Keratinocyte (primary cell): ENCODE data around the gene EHMT1. TPM values are rescaled to one million over a fixed set of nuclear protein-coding genes. Genes with fewer than 3 reads are reported as not detected.

ENCODE experiments used
- DNase-seq: peaks from one replicate; pipeline ENCODE4 v3.0.0-alpha.2; 2011; ENCODE audit warnings: low read depth, missing footprints, low spot score
- FAIRE-seq: peaks from 2 replicates; lab custom pipeline; 2011; peaks lifted over from hg19 to GRCh38; lab: Jason Lieb, UNC
- H2AFZ ChIP-seq: 2 replicates; pipeline ENCODE4 v1.6.0; 2012; ENCODE audit warnings: low read length, control low read depth, inconsistent platforms; ENCODE audit not compliant: control insufficient read depth
- H3K27ac ChIP-seq: 2 replicates; pipeline ENCODE4 v1.5.1; 2011; ENCODE audit warnings: low read length; ENCODE audit not compliant: control insufficient read depth, insufficient read depth
- H3K27me3 ChIP-seq: 3 replicates; pipeline ENCODE4 v1.6.0; 2011; ENCODE audit warnings: low read length; ENCODE audit not compliant: control insufficient read depth, insufficient read depth; ENCODE audit errors: extremely low read depth
- H3K36me3 ChIP-seq, 2 experiments: 2 replicates in 1 of 2; 3 replicates in 1 of 2; pipeline ENCODE4 v1.5.1; 2011; ENCODE audit warnings: low read length in 2 of 2, mild to moderate bottlenecking in 1 of 2; ENCODE audit not compliant: control insufficient read depth in 2 of 2, insufficient read depth in 2 of 2; ENCODE audit errors: extremely low read depth in 1 of 2
- H3K4me1 ChIP-seq: 3 replicates; pipeline ENCODE4 v1.5.1; 2011; ENCODE audit warnings: low read length; ENCODE audit not compliant: control insufficient read depth, insufficient read depth; ENCODE audit errors: extremely low read depth
- H3K4me2 ChIP-seq: 3 replicates; pipeline ENCODE4 v1.6.0; 2011; ENCODE audit warnings: low read depth, low read length; ENCODE audit not compliant: control insufficient read depth, insufficient read depth; ENCODE audit errors: extremely low read depth
- H3K4me3 ChIP-seq, 3 experiments: fragments of 200-600 bp in 1 of 3; sonication (generic) in 1 of 3; 2 replicates in 2 of 3; 3 replicates in 1 of 3; pipeline ENCODE4 v1.5.1; 2011 to 2016; ENCODE audit warnings: low read length in 3 of 3, mild to moderate bottlenecking in 3 of 3, control low read depth in 2 of 3, inconsistent platforms in 1 of 3, low read depth in 1 of 3, mixed read lengths in 1 of 3, mixed run types in 1 of 3, moderate library complexity in 1 of 3; ENCODE audit not compliant: control insufficient read depth in 2 of 3, insufficient read depth in 2 of 3; ENCODE audit errors: extremely low read depth in 1 of 3
- H3K79me2 ChIP-seq: 2 replicates; pipeline ENCODE4 v1.6.0; 2012; ENCODE audit warnings: low read length; ENCODE audit not compliant: control insufficient read depth, insufficient read depth
- H3K9ac ChIP-seq: 3 replicates; pipeline ENCODE4 v1.6.0; 2011; ENCODE audit warnings: low read length; ENCODE audit not compliant: control insufficient read depth, insufficient read depth; ENCODE audit errors: extremely low read depth
- H3K9me1 ChIP-seq: 3 replicates; pipeline ENCODE4 v1.6.0; 2011; ENCODE audit warnings: low read length; ENCODE audit not compliant: control insufficient read depth, insufficient read depth; ENCODE audit errors: extremely low read depth
- H3K9me3 ChIP-seq: 2 replicates; pipeline ENCODE4 v1.5.1; 2012; ENCODE audit warnings: low read depth, low read length; ENCODE audit not compliant: control insufficient read depth
- H4K20me1 ChIP-seq: 3 replicates; pipeline ENCODE4 v1.6.0; 2011; ENCODE audit warnings: low read length; ENCODE audit not compliant: control insufficient read depth, insufficient read depth; ENCODE audit errors: extremely low read depth
- EZH2 ChIP-seq: IDR thresholded peaks from one replicate; pipeline ENCODE4 v1.6.1; 2012; ENCODE audit warnings: inconsistent platforms, mild to moderate bottlenecking, low read length, moderate library complexity
- dilution Hi-C: fragments of 300-500 bp; cut with MboI; formaldehyde crosslinking; loops from one replicate; pipeline ENCODE4 v1.7.0; 2020; ENCODE audit warnings: low sequenced_read_pairs; ENCODE audit not compliant: extremely low pct_ligation_motif_present
- polyA plus RNA-seq, 5 experiments: library from polyadenylated mRNA; depleted of rRNA in 3 of 5; stranded (reverse) in 3 of 5; stranded (forward) in 1 of 5; unstranded in 1 of 5; fragments of >200 nt; gene quantifications; 1 replicate in 1 of 5; 2 replicates in 3 of 5; 3 replicates in 1 of 5; pipeline versions ENCODE4 v1.2.1 to v1.2.3, GENCODE V29; 2011 to 2012; ENCODE audit warnings: missing spikeins in 2 of 5, low read depth in 1 of 5, low replicate concordance in 1 of 5
- TF ChIP-seq, protein P1 (sequence below), 3 experiments: IDR thresholded peaks in 1 of 3; conservative IDR thresholded peaks in 1 of 3; optimal IDR thresholded peaks in 1 of 3; 2 replicates in 2 of 3; 3 replicates in 1 of 3; pipeline versions ENCODE3 to v1.5.1; 2011; ENCODE audit warnings: low read length in 3 of 3, mild to moderate bottlenecking in 3 of 3, moderate library complexity in 2 of 3, control low read depth in 1 of 3, inconsistent platforms in 1 of 3; ENCODE audit not compliant: insufficient read depth in 2 of 3; ENCODE audit errors: extremely low read depth in 1 of 3

The EHMT1 gene
- polyA plus RNA-seq, 1 donor (not counting 4 experiments of a cell fraction or from before 2014, with no cell fraction given), result 25.9 TPM

DNA sequence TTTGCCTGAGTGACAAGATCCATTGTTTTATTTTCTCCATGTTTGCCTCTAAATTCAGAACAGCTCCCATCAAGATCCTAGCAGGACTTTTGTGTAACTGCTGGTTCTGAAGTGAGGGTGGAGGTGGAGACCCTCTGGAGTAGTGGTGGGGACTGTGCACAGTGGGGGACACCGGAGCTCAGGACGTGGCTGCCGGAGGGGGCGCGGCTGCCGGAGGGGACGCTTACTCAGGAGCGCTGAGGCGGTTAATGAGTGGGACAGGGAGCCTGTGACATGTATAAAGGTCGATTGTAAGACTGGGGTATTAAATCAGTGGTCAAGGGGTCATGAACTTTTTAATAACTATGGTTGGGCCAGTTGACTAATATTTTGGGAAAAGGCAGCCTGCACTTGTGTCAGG lies 131.8 kb downstream of the EHMT1 start:
- Histone ChIP-seq H3K9me1 (no peaks in the 10 kb centered on the region), H3K9me3 (no peaks in the 10 kb centered on the region), H3K27me3 (no peaks in the 10 kb centered on the region), H3K79me2 (peaks cover 5% of the 10 kb centered on the region), H3K4me2 (no peak overlapping the region), H4K20me1 (no peaks in the 10 kb centered on the region), H3K9ac (no peak overlapping the region), H3K36me3 (peaks cover 17 to 26% of the 10 kb centered on the region in 2 experiments), H3K4me3 (no peak overlapping the region), H3K4me1 (no peaks in the 10 kb centered on the region), H2AFZ (no peak overlapping the region), H3K27ac (no peak overlapping the region)
- no peak for TF ChIP-seq EZH2
- TF ChIP-seq, protein P1, sequence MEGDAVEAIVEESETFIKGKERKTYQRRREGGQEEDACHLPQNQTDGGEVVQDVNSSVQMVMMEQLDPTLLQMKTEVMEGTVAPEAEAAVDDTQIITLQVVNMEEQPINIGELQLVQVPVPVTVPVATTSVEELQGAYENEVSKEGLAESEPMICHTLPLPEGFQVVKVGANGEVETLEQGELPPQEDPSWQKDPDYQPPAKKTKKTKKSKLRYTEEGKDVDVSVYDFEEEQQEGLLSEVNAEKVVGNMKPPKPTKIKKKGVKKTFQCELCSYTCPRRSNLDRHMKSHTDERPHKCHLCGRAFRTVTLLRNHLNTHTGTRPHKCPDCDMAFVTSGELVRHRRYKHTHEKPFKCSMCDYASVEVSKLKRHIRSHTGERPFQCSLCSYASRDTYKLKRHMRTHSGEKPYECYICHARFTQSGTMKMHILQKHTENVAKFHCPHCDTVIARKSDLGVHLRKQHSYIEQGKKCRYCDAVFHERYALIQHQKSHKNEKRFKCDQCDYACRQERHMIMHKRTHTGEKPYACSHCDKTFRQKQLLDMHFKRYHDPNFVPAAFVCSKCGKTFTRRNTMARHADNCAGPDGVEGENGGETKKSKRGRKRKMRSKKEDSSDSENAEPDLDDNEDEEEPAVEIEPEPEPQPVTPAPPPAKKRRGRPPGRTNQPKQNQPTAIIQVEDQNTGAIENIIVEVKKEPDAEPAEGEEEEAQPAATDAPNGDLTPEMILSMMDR (optimal IDR thresholded peaks at IDR 0.05 in 1 of 3, IDR thresholded peaks at IDR 0.05 in 1 of 3, conservative IDR thresholded peaks at IDR 0.05 in 1 of 3; ENCODE audit: extremely low read depth in 1 of 3, insufficient read depth in 2 of 3, low read length in 3 of 3), result no peak
- dilution Hi-C loops, result no loop called here
- FAIRE-seq (no peak), DNase-seq (no peak)

DNA sequence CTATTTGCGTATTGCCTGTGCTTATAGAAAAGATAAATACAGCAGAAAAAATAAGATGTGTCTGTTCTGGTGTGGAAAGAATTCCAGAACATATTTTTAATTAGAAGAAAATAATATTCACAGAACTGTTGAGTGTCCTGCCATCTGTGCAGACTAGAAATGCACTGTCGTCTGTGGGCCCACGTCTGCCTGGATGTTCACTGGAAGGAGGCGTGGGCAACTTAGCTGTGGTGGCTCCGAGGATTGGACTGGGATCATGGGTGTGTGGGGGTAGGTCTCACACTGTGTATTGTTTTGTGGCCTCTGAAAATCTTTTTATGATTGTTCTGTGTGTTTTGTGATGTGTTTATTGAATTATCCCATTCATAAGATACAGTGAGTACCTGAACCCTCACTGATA lies 132.8 kb downstream of the EHMT1 start:
- Histone ChIP-seq H3K79me2 (peaks cover 5% of the 10 kb centered on the region), H2AFZ (no peak overlapping the region), H3K9me3 (no peaks in the 10 kb centered on the region), H3K27me3 (no peaks in the 10 kb centered on the region), H3K9ac (no peak overlapping the region), H3K4me3 (no peak overlapping the region), H3K9me1 (no peaks in the 10 kb centered on the region), H3K4me2 (no peak overlapping the region), H3K4me1 (no peaks in the 10 kb centered on the region), H3K36me3 (peaks cover 17 to 25% of the 10 kb centered on the region in 2 experiments), H3K27ac (no peak overlapping the region), H4K20me1 (no peaks in the 10 kb centered on the region)
- FAIRE-seq, result no peak
- dilution Hi-C loops, result no loop called here
- DNase-seq, result no peak
- TF ChIP-seq EZH2, result no peak
- TF ChIP-seq, protein P1 (optimal IDR thresholded peaks at IDR 0.05 in 1 of 3, IDR thresholded peaks at IDR 0.05 in 1 of 3, conservative IDR thresholded peaks at IDR 0.05 in 1 of 3; ENCODE audit: extremely low read depth in 1 of 3, insufficient read depth in 2 of 3, low read length in 3 of 3), result no peak
